Measurements from ENCODE around the gene RNFT2. TPM values are rescaled to one million over a fixed set of nuclear protein-coding genes. Genes with fewer than 3 reads are reported as not detected.

Gene RNFT2
- total RNA-seq, 1 experiment from 2014 or later = 29.5 TPM

DNA sequence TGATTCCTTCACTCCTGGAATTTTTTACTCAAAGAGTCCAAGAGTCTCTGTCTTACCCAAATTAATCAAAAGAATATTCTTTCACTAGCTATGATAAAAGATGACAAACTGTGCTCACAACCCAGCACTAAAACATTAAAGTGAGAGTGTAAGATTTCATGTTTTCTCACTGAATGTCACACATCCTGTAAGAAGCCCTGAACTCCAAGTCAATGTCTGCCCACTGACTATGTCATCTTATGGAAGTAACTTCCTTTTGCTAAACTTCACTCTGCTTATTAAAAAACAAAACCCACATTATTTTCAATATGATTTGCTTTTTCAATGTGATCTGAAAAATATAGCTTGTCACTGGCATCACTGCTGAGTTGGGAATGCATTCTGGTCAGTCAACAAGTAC lies 15.9 kb upstream of the RNFT2 start:
- Histone ChIP-seq H4K91ac (ENCODE audit: insufficient read length, low read depth, low read length) (no peak overlapping the region), H2BK15ac (ENCODE audit: low read depth, low read length) (no peak overlapping the region), H3K23ac (ENCODE audit: insufficient read length, low read depth, low read length) (no peak overlapping the region), H2AFZ (ENCODE audit: low read length) (no peak overlapping the region), H4K5ac (ENCODE audit: insufficient read length, low read depth, low read length) (no peak overlapping the region), H3K23me2 (ENCODE audit: insufficient read length, low read depth, low read length, poor library complexity, severe bottlenecking) (no peaks in the 10 kb centered on the region), H3K9me3 (ENCODE audit: control insufficient read depth, low read depth, low read length) (no peaks in the 10 kb centered on the region), H3K14ac (ENCODE audit: insufficient read depth, low read length) (no peak overlapping the region), H4K20me1 (ENCODE audit: control insufficient read depth, insufficient read depth, insufficient read length) (no peaks in the 10 kb centered on the region), H3K27ac (ENCODE audit: insufficient read length, low read depth, low read length) (no peak overlapping the region), H2BK20ac (ENCODE audit: low read depth, low read length, poor library complexity, severe bottlenecking) (no peak overlapping the region), H2AK5ac (ENCODE audit: insufficient read length, low read length) (no peak overlapping the region), H3K4ac (ENCODE audit: low read depth, low read length) (no peak overlapping the region), H2BK120ac (ENCODE audit: low read depth, low read length, poor library complexity, severe bottlenecking) (no peak overlapping the region), H3K27me3 (ENCODE audit: insufficient read depth, low read length) (no peaks in the 10 kb centered on the region), H3K4me1 (ENCODE audit: insufficient read depth, low read length) (peaks cover 3% of the 10 kb centered on the region; the same call in 1 of the 2 replicates), H3K4me2 (ENCODE audit: insufficient read depth, insufficient read length, low read length) (no peak overlapping the region), H2BK12ac (ENCODE audit: insufficient read length, low read depth, low read length) (no peak overlapping the region), H3T11ph (ENCODE audit: low read length) (no peak overlapping the region), H3K9ac (ENCODE audit: extremely low read depth, insufficient read length, low read length) (no peak overlapping the region), H3K18ac (ENCODE audit: insufficient read length, low read depth, low read length) (no peak overlapping the region), H3K56ac (ENCODE audit: insufficient read length, low read depth, low read length) (no peak overlapping the region), H4K8ac (replicated peaks; ENCODE audit: insufficient read length, low read depth, low read length) (no peak overlapping the region), H3K79me1 (ENCODE audit: insufficient read depth, low read depth, low read length, poor library complexity, severe bottlenecking) (peaks cover 2% of the 10 kb centered on the region), H2BK5ac (ENCODE audit: insufficient read length, low read length) (no peak overlapping the region), H3K79me2 (ENCODE audit: insufficient read depth, low read length) (peaks cover 2% of the 10 kb centered on the region; the same call in 1 of the 2 replicates)
- H3K4me1 Mint-ChIP-seq = peaks cover 17 to 28% of the 10 kb centered on the region in 2 experiments
- DNase-seq = no peak
- TF ChIP-seq, protein P1, sequence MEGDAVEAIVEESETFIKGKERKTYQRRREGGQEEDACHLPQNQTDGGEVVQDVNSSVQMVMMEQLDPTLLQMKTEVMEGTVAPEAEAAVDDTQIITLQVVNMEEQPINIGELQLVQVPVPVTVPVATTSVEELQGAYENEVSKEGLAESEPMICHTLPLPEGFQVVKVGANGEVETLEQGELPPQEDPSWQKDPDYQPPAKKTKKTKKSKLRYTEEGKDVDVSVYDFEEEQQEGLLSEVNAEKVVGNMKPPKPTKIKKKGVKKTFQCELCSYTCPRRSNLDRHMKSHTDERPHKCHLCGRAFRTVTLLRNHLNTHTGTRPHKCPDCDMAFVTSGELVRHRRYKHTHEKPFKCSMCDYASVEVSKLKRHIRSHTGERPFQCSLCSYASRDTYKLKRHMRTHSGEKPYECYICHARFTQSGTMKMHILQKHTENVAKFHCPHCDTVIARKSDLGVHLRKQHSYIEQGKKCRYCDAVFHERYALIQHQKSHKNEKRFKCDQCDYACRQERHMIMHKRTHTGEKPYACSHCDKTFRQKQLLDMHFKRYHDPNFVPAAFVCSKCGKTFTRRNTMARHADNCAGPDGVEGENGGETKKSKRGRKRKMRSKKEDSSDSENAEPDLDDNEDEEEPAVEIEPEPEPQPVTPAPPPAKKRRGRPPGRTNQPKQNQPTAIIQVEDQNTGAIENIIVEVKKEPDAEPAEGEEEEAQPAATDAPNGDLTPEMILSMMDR (conservative IDR thresholded peaks at IDR 0.05) = no peak
- no peaks in the 10 kb centered on the region for H3K9me3 Mint-ChIP-seq
- H3K4me3 Mint-ChIP-seq = no peak overlapping the region
- no peak overlapping the region for H3K27ac Mint-ChIP-seq
- peaks cover 0 to 19% (median 17%) of the 10 kb centered on the region in 3 experiments; a peak in 5 of 7 replicates for H3K36me3 Mint-ChIP-seq (ENCODE audit: insufficient read depth in 1 of 3, low read depth in 3 of 3)
- H3K27me3 Mint-ChIP-seq (ENCODE audit: low read depth) = no peaks in the 10 kb centered on the region

All from H9 (cell line).